Measurements from ENCODE around the gene DEK. TPM values are rescaled to one million over a fixed set of nuclear protein-coding genes. Genes with fewer than 3 reads are reported as not detected.

DEK gene
- total and polyA plus RNA-seq, 2 donors (not counting 1 experiment from before 2014, with no cell fraction given) = 13.6 to 114 TPM

- Histone ChIP-seq H3K79me2 (ENCODE audit: control insufficient read depth, insufficient read depth, low read length) (no peaks in the 10 kb centered on the region), H3K36me3 (replicated peaks in 1 of 2; ENCODE audit: control extremely low read depth in 1 of 2, control insufficient read depth in 1 of 2, extremely low read depth in 1 of 2, insufficient read depth in 2 of 2, low read length in 1 of 2) (peaks cover 4 to 50% of the 10 kb centered on the region in 2 experiments), H3K4me3 (ENCODE audit: control extremely low read depth in 1 of 5, extremely low read depth in 1 of 5, insufficient read depth in 1 of 5, low read depth in 2 of 5, low read length in 4 of 5) (no peak overlapping the region), H3K9ac (ENCODE audit: low read length) (no peak overlapping the region), H3K27ac (ENCODE audit: low read length in 2 of 2) (no peak overlapping the region), H3K4me2 (replicated peaks; ENCODE audit: low read depth, low read length, poor library complexity, severe bottlenecking) (no peak overlapping the region), H2AFZ (ENCODE audit: insufficient read depth, low read depth, low read length, poor library complexity, severe bottlenecking) (no peak overlapping the region), H3K27me3 (replicated peaks in 1 of 4; ENCODE audit: control extremely low read depth in 1 of 4, control insufficient read depth in 3 of 4, insufficient read depth in 4 of 4, low read length in 3 of 4) (no peaks in the 10 kb centered on the region), H4K20me1 (ENCODE audit: control insufficient read depth, insufficient read depth, low read length, poor library complexity, severe bottlenecking) (no peaks in the 10 kb centered on the region), H3K9me3 (ENCODE audit: control extremely low read depth in 1 of 3, control insufficient read depth in 2 of 3, insufficient read depth in 1 of 3, low read length in 2 of 3) (no peaks in the 10 kb centered on the region), H3K4me1 (ENCODE audit: control insufficient read depth in 2 of 2, insufficient read depth in 2 of 2, low read length in 2 of 2) (no peaks in the 10 kb centered on the region)
- DNase-seq = no peak
- ATAC-seq (ENCODE audit: low read depth) = no peak
- peaks cover 8% of the 10 kb centered on the region for H3K4me1 Mint-ChIP-seq
- no peaks in the 10 kb centered on the region for H3K9me3 Mint-ChIP-seq (ENCODE audit: insufficient read depth)
- no peak for TF ChIP-seq EZH2 (IDR thresholded peaks at IDR 0.05; ENCODE audit: borderline replicate concordance, insufficient read depth, low read depth, low read length, poor library complexity, severe bottlenecking)
- TF ChIP-seq, protein P1, sequence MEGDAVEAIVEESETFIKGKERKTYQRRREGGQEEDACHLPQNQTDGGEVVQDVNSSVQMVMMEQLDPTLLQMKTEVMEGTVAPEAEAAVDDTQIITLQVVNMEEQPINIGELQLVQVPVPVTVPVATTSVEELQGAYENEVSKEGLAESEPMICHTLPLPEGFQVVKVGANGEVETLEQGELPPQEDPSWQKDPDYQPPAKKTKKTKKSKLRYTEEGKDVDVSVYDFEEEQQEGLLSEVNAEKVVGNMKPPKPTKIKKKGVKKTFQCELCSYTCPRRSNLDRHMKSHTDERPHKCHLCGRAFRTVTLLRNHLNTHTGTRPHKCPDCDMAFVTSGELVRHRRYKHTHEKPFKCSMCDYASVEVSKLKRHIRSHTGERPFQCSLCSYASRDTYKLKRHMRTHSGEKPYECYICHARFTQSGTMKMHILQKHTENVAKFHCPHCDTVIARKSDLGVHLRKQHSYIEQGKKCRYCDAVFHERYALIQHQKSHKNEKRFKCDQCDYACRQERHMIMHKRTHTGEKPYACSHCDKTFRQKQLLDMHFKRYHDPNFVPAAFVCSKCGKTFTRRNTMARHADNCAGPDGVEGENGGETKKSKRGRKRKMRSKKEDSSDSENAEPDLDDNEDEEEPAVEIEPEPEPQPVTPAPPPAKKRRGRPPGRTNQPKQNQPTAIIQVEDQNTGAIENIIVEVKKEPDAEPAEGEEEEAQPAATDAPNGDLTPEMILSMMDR (IDR thresholded peaks at IDR 0.05) = no peak
- no peak overlapping the region for H3K4me3 Mint-ChIP-seq
- no peak overlapping the region for H3K27ac Mint-ChIP-seq
- no peaks in the 10 kb centered on the region for H3K27me3 Mint-ChIP-seq
- WGBS (ENCODE audit: insufficient coverage) = no CpG with 5 or more reads among the region's 2 CpGs
- ChIA-PET CTCF (no interaction called here), POLR2A (no interaction called here)
- intact Hi-C loops (cut with micrococcal nuclease) = no loop called here
These were observed 56.4 kb downstream of the DEK start for GRCh38 chr6:18207949-18208348.

GRCh38 chr6:18207438-18207837, 56.9 kb downstream of the DEK start:
- Histone ChIP-seq H3K79me2 (ENCODE audit: control insufficient read depth, insufficient read depth, low read length) (no peaks in the 10 kb centered on the region), H3K9me3 (ENCODE audit: control extremely low read depth in 1 of 3, control insufficient read depth in 2 of 3, insufficient read depth in 1 of 3, low read length in 2 of 3) (no peaks in the 10 kb centered on the region), H4K20me1 (ENCODE audit: control insufficient read depth, insufficient read depth, low read length, poor library complexity, severe bottlenecking) (no peaks in the 10 kb centered on the region), H3K4me1 (ENCODE audit: control insufficient read depth in 2 of 2, insufficient read depth in 2 of 2, low read length in 2 of 2) (no peaks in the 10 kb centered on the region), H3K27ac (ENCODE audit: low read length in 2 of 2) (no peak overlapping the region), H3K4me3 (ENCODE audit: control extremely low read depth in 1 of 5, extremely low read depth in 1 of 5, insufficient read depth in 1 of 5, low read depth in 2 of 5, low read length in 4 of 5) (no peak overlapping the region), H3K27me3 (replicated peaks in 1 of 4; ENCODE audit: control extremely low read depth in 1 of 4, control insufficient read depth in 3 of 4, insufficient read depth in 4 of 4, low read length in 3 of 4) (no peaks in the 10 kb centered on the region), H3K9ac (ENCODE audit: low read length) (no peak overlapping the region), H3K4me2 (replicated peaks; ENCODE audit: low read depth, low read length, poor library complexity, severe bottlenecking) (no peak overlapping the region), H3K36me3 (replicated peaks in 1 of 2; ENCODE audit: control extremely low read depth in 1 of 2, control insufficient read depth in 1 of 2, extremely low read depth in 1 of 2, insufficient read depth in 2 of 2, low read length in 1 of 2) (peaks cover 4 to 50% of the 10 kb centered on the region in 2 experiments), H2AFZ (ENCODE audit: insufficient read depth, low read depth, low read length, poor library complexity, severe bottlenecking) (no peak overlapping the region)
- no peaks in the 10 kb centered on the region for H3K27me3 Mint-ChIP-seq
- intact Hi-C loops (cut with micrococcal nuclease) = no loop called here
- H3K9me3 Mint-ChIP-seq (ENCODE audit: insufficient read depth) = no peaks in the 10 kb centered on the region
- peaks cover 8% of the 10 kb centered on the region for H3K4me1 Mint-ChIP-seq
- ATAC-seq (ENCODE audit: low read depth) (no peak), DNase-seq (no peak)
- CTCF ChIA-PET = no interaction called here
- H3K27ac Mint-ChIP-seq = no peak overlapping the region
- 90% methylated on average over 7 of the region's 8 CpGs for WGBS (ENCODE audit: insufficient coverage)
- H3K4me3 Mint-ChIP-seq = no peak overlapping the region
- POLR2A ChIA-PET = no interaction called here
- TF ChIP-seq, protein P1 (IDR thresholded peaks at IDR 0.05) = no peak
- no peak for TF ChIP-seq EZH2 (IDR thresholded peaks at IDR 0.05; ENCODE audit: borderline replicate concordance, insufficient read depth, low read depth, low read length, poor library complexity, severe bottlenecking)
